Gastroesophageal sphincter (tissue), 3 donors: ENCODE results near the gene CFAP92.

Experiments
- POLR2AphosphoS5 ChIP-seq: sonication (generic); formaldehyde crosslinking; IDR thresholded peaks from one replicate; pipeline ENCODE4 v1.6.1; 2017; ENCODE audit warnings: antibody characterized with exemption
- TF ChIP-seq, protein P1 (sequence below), 4 experiments: fragments of 200-600 bp in 2 of 4; fragments of 450-650 bp in 2 of 4; sonication (generic) in 1 of 4; IDR thresholded peaks; one replicate each; pipeline ENCODE4 v1.5.1; 2017 to 2019; ENCODE audit warnings: antibody characterized with exemption in 4 of 4, mild to moderate bottlenecking in 2 of 4, moderate library complexity in 2 of 4

DNA sequence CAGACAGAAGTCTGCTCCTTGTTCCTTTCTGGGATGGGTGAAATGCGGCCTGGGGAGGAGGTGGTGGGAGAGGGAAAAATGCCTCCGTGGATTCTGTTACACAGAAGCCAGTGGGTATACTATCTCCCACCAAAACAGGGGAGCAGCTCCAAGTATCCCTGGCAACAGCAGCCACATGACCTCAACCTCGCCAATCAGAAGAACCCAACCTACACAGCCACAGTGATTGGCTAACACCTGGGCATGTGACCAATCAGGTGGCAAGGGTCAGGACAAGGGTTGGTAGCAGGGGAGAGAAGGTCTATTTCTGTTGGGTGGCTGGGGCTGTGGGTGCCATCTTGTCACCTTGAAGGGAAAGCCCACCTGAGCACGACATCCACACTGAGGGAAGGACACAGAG is 123.5 kb downstream of the CFAP92 start:
- TF ChIP-seq, protein P1, sequence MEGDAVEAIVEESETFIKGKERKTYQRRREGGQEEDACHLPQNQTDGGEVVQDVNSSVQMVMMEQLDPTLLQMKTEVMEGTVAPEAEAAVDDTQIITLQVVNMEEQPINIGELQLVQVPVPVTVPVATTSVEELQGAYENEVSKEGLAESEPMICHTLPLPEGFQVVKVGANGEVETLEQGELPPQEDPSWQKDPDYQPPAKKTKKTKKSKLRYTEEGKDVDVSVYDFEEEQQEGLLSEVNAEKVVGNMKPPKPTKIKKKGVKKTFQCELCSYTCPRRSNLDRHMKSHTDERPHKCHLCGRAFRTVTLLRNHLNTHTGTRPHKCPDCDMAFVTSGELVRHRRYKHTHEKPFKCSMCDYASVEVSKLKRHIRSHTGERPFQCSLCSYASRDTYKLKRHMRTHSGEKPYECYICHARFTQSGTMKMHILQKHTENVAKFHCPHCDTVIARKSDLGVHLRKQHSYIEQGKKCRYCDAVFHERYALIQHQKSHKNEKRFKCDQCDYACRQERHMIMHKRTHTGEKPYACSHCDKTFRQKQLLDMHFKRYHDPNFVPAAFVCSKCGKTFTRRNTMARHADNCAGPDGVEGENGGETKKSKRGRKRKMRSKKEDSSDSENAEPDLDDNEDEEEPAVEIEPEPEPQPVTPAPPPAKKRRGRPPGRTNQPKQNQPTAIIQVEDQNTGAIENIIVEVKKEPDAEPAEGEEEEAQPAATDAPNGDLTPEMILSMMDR (IDR thresholded peaks at IDR 0.05), result no peak
- TF ChIP-seq POLR2AphosphoS5, result no peak
